Ishikawa (cell line): ENCODE measurements around the gene IL23R.

Experiments used
- CEBPB ChIP-seq: IDR thresholded peaks from 2 replicates; pipeline ENCODE4 v1.6.1; 2012
- CREB1 ChIP-seq: IDR thresholded peaks from 2 replicates; pipeline ENCODE4 v1.6.1; 2012; ENCODE audit warnings: low read depth
- EGR1 ChIP-seq: IDR thresholded peaks from 2 replicates; pipeline ENCODE4 v1.6.1; 2012
- EP300 ChIP-seq: IDR thresholded peaks from 2 replicates; pipeline ENCODE4 v1.6.1; 2012; ENCODE audit warnings: borderline replicate concordance
- FOXM1 ChIP-seq: IDR thresholded peaks from 2 replicates; pipeline ENCODE4 v1.6.1; 2012; ENCODE audit warnings: low read depth, borderline replicate concordance
- MAX ChIP-seq: IDR thresholded peaks from 2 replicates; pipeline ENCODE4 v1.6.1; 2012
- NFIC ChIP-seq: IDR thresholded peaks from 2 replicates; pipeline ENCODE4 v1.6.1; 2012
- RAD21 ChIP-seq: IDR thresholded peaks from 2 replicates; pipeline ENCODE4 v1.6.1; 2012; ENCODE audit warnings: low read depth
- REST ChIP-seq: IDR thresholded peaks from 2 replicates; pipeline ENCODE4 v1.6.1; 2012; ENCODE audit warnings: low read depth, mild to moderate bottlenecking
- TAF1 ChIP-seq: IDR thresholded peaks from 2 replicates; pipeline ENCODE4 v1.6.1; 2012; ENCODE audit warnings: low read depth, mild to moderate bottlenecking
- TCF12 ChIP-seq: IDR thresholded peaks from 2 replicates; pipeline ENCODE4 v1.6.1; 2012; ENCODE audit warnings: low read depth
- TEAD4 ChIP-seq: IDR thresholded peaks from 2 replicates; pipeline ENCODE4 v1.6.1; 2012
- YY1 ChIP-seq: IDR thresholded peaks from 2 replicates; pipeline ENCODE4 v1.6.1; 2012; ENCODE audit warnings: low read depth
- ZBTB7A ChIP-seq: IDR thresholded peaks from 2 replicates; pipeline ENCODE4 v1.6.1; 2012; ENCODE audit warnings: low read depth
- TF ChIP-seq, protein P1 (sequence below): IDR thresholded peaks from 2 replicates; pipeline ENCODE4 v1.6.1; 2012

IL23R gene

DNA sequence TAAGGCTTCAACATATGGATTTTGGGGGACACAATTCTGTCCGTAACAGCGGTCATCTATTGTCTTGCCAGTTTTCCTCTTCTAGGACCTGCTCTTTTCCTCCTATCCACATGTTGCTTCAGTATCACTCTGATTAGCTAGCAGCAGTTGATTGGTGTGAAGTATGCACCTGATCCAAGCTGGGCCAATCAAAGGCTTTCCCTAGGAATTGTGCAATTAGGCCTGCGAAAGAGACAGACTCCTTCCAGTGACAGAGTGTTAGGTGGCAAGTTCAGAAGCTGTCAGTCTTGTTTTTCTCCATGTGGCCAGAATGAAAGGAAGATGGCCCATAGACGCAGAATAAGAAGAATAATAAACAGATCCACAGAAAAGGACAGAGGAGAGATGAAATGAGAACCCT, 107.3 kb downstream of the IL23R start:
- TF ChIP-seq, protein P1, sequence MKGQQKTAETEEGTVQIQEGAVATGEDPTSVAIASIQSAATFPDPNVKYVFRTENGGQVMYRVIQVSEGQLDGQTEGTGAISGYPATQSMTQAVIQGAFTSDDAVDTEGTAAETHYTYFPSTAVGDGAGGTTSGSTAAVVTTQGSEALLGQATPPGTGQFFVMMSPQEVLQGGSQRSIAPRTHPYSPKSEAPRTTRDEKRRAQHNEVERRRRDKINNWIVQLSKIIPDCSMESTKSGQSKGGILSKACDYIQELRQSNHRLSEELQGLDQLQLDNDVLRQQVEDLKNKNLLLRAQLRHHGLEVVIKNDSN, result no peak
- TF ChIP-seq TCF12 (no peak), EGR1 (no peak), ZBTB7A (no peak), TEAD4 (no peak), YY1 (no peak), REST (no peak), TAF1 (no peak), MAX (no peak), CREB1 (no peak), CEBPB (no peak; the same call in 1 of the 2 replicates), EP300 (no peak), FOXM1 (no peak), NFIC (no peak), RAD21 (no peak)

- TF ChIP-seq, protein P1, result no peak
- no peak for TF ChIP-seq TAF1
- no peak for TF ChIP-seq YY1
- TF ChIP-seq RAD21, result no peak
- no peak for TF ChIP-seq REST
- TF ChIP-seq TCF12, result no peak
- TF ChIP-seq CREB1, result no peak
- no peak for TF ChIP-seq EP300
- TF ChIP-seq FOXM1, result no peak
- TF ChIP-seq MAX, result no peak
- no peak for TF ChIP-seq NFIC
- no peak for TF ChIP-seq CEBPB
- no peak for TF ChIP-seq TEAD4
- no peak for TF ChIP-seq ZBTB7A
- TF ChIP-seq EGR1, result no peak
These were observed 108.5 kb downstream of the IL23R start for GRCh38 chr1:67274623-67275325.

DNA sequence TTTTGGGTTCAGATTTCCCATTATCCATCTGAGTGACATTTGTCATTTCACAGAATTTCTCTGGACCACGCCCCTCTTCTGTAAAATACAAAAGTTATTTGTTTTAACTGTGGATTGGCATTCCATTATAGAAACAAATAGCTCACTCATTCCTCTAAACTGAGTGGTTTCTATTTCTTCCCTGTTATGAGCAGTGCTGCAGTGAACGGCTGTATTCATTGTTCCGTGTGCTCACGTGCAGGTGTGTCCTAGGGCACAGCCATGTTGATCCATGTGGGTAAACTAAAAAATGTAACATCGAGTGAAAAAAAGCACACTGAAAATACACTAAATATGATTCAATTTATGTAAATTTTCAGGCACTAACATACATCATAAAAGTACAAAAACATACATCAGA, 114.4 kb downstream of the IL23R start:
- TF ChIP-seq CREB1, result no peak
- TF ChIP-seq, protein P1, result no peak
- no peak for TF ChIP-seq EGR1
- no peak for TF ChIP-seq EP300
- no peak for TF ChIP-seq MAX
- TF ChIP-seq REST, result no peak
- TF ChIP-seq RAD21, result no peak

- no peak for TF ChIP-seq TAF1
These were observed 115.0 kb downstream of the IL23R start for GRCh38 chr1:67281244-67281643.
